HG03135 (cell line): Measurements from ENCODE around the gene NEXN.
"Not testable (repeated sequence)": the region's sequence is repeated elsewhere in the genome, so short reads cannot be mapped to it uniquely, and the experiment has no call there.

Source experiments
- ATAC-seq: cut with Tn5 transposase; IDR thresholded peaks from one replicate; pipeline ENCODE4 v1.9.1; 2021; ENCODE audit warnings: mild to moderate bottlenecking, moderate library complexity; ENCODE audit not compliant: unreplicated experiment

NEXN gene

GRCh38 chr1:77905603-77906002, 17.2 kb downstream of the NEXN start:
- ATAC-seq, result no peak

GRCh38 chr1:77906019-77906545, 17.7 kb downstream of the NEXN start:
- ATAC-seq, result no peak

GRCh38 chr1:77906624-77907023, 18.2 kb downstream of the NEXN start:
- ATAC-seq, result no peak

DNA sequence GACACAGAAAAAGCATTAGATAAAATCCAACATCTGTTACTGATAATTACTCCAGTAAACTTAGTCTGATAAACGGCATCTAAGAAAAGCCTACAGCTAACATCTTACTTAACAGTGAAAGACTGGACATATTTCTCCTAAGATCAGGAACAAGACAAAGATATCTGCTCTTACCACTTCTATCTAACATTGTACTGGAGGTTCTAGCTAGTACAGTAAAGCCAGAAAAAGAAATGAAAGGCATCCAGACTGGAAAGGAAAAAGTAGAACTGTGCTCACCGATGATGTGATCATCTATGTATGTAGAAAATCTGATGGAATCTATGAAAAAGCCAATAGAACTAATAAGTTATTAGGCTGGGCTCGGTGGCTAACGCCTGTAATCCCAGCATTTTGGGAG, 21.7 kb downstream of the NEXN start:
- no peak for ATAC-seq

DNA sequence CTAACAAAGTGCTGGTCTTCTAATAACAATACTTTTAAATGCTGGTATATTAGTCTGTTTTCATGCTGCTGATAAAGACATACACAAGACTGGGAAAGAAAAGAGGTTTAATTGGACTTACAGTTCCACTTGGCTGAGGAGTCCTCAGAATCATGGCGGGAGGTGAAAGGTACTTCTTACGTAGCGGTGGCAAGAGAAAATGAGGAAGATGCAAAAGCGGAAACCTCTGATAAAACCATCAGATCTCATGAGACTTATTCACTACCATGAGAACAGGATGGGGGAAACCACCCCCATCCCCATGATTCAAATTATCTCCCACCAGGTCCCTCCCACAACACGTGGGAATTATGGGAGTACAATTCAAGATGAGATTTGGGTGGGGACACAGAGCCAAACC, 30.5 kb downstream of the NEXN start:
- ATAC-seq, result not testable (repeated sequence)

DNA sequence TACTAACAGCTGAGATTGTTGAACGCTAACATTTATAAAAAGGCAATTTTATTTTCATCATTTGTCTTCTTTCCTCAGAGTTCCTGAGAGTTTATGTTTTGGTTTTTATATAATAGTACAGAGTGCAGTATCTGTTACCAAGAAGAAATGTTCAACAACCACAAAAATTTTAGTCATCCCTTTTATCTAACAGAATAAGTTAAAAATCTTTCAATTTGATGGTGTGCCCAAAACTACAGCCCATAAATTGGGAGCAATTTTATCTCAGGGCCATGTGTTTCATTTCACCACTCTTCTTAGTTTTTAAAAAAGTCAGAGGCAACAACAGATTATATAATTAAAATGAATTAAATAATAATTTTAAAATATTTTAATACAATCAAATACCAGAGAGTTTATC, 37.1 kb downstream of the NEXN start:
- no peak for ATAC-seq

DNA sequence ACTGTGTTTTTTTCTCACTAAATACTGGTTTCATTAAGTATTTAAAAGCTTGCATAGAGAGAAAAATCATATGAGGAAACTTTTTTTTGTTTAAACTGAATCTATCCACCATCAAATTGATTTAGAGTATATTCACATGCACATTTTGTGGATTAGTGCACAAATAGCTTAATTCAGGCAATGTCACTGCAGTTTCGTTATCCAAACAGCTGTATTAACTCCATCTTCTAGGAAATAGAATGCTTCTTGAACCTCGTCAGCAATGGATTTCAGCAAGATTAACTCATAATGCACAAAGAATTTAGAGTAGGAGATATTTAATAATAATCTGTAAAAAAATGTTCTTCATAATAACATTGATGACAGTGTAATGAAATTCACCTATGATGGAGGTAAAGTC, 37.5 kb downstream of the NEXN start:
- ATAC-seq, result no peak

DNA sequence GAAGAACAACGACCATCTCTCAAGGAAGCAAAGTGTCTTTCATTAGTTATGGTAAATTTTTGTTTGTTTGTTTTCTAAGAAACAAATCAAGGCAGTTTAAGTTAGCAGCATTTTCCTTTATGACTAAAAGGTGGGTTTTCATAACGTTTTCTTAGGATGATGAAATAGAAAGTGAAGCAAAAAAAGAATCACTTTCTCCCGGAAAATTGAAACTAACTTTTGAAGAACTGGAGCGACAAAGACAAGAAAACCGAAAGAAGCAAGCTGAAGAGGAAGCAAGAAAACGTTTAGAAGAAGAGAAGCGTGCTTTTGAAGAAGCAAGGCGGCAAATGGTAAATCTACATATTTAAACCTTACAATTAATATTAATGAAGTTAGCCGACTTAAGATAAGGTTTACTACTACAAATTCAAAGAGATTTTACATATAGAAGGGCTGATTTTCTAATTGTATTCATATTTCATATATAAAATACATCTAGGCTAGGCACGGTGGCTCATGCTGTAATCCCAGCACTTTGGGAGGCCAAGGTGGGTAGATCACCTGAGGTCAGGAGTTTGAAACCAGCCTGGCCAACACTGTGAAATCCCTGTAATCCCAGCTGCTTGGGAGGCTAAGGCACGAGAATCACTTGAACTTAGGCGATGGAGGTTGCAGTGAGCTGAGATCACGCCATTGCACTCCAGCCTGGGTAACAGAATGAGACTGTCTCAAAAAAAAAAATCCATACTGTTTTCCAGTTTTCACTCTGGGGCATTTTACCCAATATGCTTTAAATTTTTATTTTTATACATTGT, 38.3 kb downstream of the NEXN start:
- ATAC-seq, result no peak

- ATAC-seq, result no peak
Measured at GRCh38 chr1:77927414-77927813, 39.0 kb downstream of the NEXN start.

GRCh38 chr1:77929806-77930205, 41.4 kb downstream of the NEXN start:
- no peak for ATAC-seq

DNA sequence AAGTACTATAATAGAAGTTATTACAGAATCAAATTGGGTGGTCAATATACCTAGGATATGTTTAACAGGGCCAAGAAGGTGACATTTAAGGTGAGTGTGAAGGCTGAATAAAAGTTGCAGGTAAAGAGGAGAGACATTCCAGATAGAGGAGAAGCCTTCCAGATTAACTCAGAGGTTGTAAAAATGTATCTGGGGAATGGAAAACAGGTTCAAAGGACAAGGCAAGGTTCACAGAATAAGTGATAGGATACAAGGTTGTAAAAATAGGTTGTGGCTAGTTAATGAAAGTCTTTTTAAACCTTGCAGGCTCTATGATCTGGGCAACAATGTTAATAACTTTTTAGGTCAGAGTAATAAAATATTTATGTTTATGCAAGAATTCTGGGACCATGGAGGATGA, 50.2 kb downstream of the NEXN start:
- no peak for ATAC-seq

DNA sequence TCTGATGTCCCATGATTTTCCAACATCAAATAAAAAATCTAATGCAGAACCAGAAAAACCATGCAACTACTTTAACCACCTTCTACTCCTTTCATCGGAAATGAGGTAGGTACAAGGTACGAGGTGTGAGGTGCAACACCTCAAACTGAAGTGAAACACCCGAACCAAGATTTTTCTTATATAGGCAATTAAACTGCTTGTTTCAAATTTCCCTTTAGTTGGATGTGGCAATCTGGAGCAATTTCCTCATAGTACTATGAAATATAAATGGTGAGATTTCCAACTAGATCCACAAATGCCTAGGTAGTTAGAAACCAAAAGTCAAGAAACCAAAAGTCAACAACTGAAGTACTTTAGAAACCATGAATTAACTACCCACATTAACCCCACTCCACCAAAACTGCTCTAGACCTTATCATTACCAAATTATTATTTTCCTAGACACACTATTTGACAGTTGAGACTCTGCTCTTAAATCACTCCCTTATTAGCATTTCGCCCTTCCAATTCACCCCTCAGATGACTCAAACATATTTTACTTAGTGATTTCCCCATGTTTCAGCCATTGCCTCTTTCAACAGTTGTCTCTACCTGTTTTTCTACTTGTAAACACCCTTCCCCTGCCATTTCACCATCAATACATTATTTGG, 52.6 kb downstream of the NEXN start:
- ATAC-seq, result no peak

DNA sequence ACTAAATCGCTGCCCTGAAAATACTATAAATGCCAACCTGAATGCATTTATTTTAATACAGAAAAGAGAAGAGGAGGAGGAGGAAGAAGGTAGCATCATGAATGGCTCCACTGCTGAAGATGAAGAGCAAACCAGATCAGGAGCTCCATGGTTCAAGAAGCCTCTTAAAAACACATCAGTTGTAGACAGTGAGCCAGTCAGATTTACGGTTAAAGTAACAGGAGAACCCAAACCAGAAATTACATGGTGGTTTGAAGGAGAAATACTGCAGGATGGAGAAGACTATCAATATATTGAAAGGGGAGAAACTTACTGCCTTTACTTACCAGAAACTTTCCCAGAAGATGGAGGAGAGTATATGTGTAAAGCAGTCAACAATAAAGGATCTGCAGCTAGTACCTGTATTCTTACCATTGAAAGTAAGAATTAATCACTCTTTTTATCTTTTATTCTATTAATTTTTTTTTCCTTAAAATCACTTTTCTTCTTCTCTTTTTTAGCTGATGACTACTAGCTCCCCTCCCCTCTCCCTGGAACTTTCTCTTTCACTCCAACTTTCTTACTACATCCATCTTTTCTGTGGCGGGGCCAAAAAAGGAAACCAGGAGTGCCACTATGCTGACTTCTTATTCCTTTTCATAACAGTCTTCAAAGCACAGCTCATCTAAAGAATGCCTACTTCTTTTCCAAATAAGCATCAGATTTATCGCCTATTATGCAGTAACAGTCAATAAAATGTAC, 54.1 kb downstream of the NEXN start:
- ATAC-seq, result no peak

- no peak for ATAC-seq
Measured at GRCh38 chr1:77945345-77945744, 56.9 kb downstream of the NEXN start.

GRCh38 chr1:77948841-77949424, 60.5 kb downstream of the NEXN start:
- ATAC-seq, result no peak

DNA sequence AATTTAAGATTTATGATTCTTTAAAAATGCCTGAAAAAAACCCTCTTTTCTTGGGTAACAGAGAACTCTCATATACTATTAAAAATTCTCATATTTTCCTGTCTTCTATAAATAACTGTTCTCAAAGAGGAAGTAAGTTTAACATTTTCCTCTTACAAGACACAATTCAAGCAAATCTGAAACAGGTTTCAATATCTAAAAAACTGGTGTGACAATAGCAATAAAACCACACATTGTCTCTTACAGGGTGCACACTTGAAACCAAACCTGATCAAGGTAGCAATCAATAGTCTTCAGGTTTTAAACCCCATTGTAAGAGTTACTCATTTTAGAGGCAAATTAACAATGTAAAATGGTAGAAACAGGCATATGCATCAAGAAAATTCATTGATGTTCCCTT, 62.4 kb downstream of the NEXN start:
- no peak for ATAC-seq

DNA sequence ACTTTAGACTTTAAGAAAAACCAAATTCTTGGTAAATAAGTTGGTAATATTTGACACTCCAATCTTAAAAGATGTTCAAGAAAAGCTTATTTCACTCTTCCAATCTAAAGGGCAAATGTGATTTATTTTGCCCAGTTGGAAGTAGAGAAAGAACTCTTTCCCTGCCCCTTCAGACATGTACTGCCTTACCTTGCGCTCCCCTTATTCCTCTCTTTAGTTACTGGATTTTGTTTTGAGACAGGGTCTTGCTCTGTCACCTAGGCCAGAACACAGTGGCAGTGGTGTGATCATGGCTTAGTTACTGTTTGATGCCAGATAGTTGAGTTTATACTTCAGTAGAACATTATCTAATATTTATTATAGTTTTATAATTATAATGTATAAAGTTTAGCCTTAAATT, 62.9 kb downstream of the NEXN start:
- no peak for ATAC-seq

- ATAC-seq, result no peak
Measured at GRCh38 chr1:77953907-77954306, 65.5 kb downstream of the NEXN start.

DNA sequence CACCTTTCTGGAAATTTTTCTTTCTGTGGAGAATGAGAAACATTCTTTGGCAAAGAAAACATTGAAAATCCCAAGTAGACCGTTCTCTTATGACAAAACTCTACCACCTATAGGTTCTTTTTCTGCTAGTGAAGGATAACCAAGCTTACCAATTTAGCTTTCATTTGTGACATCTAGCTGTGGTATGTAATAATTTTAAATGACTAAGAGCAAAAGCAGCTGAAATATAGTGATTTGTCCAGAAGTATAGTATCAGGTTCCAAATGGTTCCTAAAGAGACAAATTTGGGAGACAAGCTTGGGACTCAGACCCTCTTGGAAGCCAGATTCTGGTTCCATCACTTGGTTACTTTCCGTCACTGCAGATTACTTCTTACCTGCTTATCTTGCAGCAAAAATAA, 66.1 kb downstream of the NEXN start:
- ATAC-seq, result no peak

DNA sequence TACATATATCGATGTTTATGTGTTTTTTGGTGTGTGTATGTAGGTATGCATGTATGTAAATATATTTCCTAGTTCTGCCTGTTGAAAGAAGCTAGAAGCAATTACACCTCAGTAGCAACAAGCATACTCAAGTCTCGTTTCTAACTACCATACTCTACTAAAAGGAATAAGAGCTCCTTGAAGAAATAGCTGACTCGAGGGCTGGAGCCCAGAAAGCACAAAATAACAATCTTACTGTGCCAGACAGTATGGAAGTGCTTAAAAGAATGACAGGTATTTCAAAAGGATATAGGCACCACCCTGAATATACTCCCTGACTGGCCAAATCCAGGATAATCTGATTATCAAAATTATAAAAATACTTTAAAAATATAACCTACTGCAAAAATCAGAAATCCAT, 67.3 kb downstream of the NEXN start:
- no peak for ATAC-seq

DNA sequence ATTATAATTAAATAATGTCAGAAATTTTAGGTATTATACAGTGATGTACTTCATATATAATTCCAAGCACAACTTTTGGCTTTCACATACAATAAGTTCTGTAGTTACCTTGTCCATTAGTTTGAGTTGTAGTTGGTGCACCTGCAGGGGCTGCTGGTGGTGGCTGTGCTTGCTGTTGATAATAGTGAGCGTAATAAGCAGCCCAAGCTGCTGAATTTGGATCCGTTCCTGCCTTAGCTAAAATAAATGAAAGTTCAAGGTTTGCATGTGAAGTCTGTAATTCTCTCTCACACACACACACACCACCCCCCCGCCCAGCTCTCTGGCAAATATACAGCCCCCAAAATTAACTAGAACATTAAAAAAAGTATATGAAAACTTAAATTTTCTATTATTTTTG, 68.0 kb downstream of the NEXN start:
- ATAC-seq, result no peak
